C4-2B (cell line): ENCODE measurements around the gene PTPRT.

Experiments used
- CTCF ChIP-seq: fragments of 450-650 bp; conservative IDR thresholded peaks from 2 replicates; pipeline ENCODE4 v1.5.1; 2017; ENCODE audit warnings: mild to moderate bottlenecking
- ZFX ChIP-seq: fragments of 450-650 bp; IDR thresholded peaks from 2 replicates; pipeline ENCODE4 v1.6.1; 2017

DNA sequence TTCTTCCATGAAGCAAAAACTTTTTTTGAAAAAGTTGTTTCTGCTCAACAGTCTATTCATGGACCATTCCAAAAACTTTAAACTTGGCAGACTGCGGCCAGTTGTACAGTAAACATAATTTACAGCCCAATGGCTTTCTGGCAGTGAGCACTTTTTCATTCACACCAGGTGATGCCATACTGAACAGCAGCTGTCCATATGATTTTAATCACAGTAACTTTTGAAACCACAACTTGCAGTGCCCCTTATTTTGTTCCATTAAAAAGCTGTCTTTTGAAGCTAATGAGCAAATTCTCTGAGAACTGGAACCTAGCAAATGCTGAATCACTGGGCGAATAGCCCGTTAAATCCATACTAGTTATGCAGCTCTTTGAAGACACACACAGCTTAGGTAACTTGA lies 576.6 kb downstream of the PTPRT start:
- no peak for TF ChIP-seq CTCF
- no peak for TF ChIP-seq ZFX
